WTC11 (cell line): ENCODE results near the gene ADARB2. TPM values are rescaled to one million over a fixed set of nuclear protein-coding genes. Genes with fewer than 3 reads are reported as not detected.

ENCODE experiments used
- ATAC-seq: fragments of 200-7000 bp; cut with Tn5 transposase; 2 replicates; pipeline ENCODE4 v1.10.0; 2021; ENCODE audit warnings: mild to moderate bottlenecking, moderate library complexity
- CTCF ChIA-PET: fragments of 300-600 bp; sonication (Branson Sonifier 250); formaldehyde crosslinking; loops from one replicate; lab custom pipeline; 2021; ENCODE audit warnings: antibody characterized with exemption; lab: Charles Lee
- POLR2A ChIA-PET: fragments of 350-600 bp; sonication (Branson Sonifier 250); formaldehyde crosslinking; loops from one replicate; lab custom pipeline; 2021; ENCODE audit warnings: antibody characterized with exemption; lab: Charles Lee
- DNase-seq: peaks from one replicate; pipeline ENCODE4 v3.0.0; 2021; ENCODE audit warnings: low spot score
- H3K27ac Mint-ChIP-seq: 2 replicates; pipeline ENCODE4 v1.8.0; 2021; ENCODE audit warnings: mixed read lengths
- H3K27me3 Mint-ChIP-seq: 2 replicates; pipeline ENCODE4 v1.8.0; 2021; ENCODE audit warnings: low read depth, mild to moderate bottlenecking, moderate library complexity, mixed read lengths
- H3K36me3 Mint-ChIP-seq: 2 replicates; pipeline ENCODE4 v1.8.0; 2021; ENCODE audit warnings: mixed read lengths
- H3K4me1 Mint-ChIP-seq: 2 replicates; pipeline ENCODE4 v1.8.0; 2022; ENCODE audit warnings: mixed read lengths
- H3K4me3 Mint-ChIP-seq: 2 replicates; pipeline ENCODE4 v1.8.0; 2021; ENCODE audit warnings: mild to moderate bottlenecking, moderate library complexity, mixed read lengths
- H3K9me3 Mint-ChIP-seq: 2 replicates; pipeline ENCODE4 v1.8.0; 2021; ENCODE audit warnings: mixed read lengths
- AFF4 ChIP-seq: sonication (generic); formaldehyde crosslinking; IDR thresholded peaks from 2 replicates; pipeline ENCODE4 v1.8.1; 2023; ENCODE audit warnings: mild to moderate bottlenecking, missing genetic modification reagents, borderline replicate concordance
- CTCF ChIP-seq: fragments of 200-600 bp; IDR thresholded peaks from 2 replicates; pipeline ENCODE4 v1.8.0; 2022; ENCODE audit warnings: antibody characterized with exemption
- E2F1 ChIP-seq: sonication (generic); formaldehyde crosslinking; IDR thresholded peaks from 2 replicates; pipeline ENCODE4 v1.8.0; 2022; ENCODE audit warnings: mild to moderate bottlenecking, missing genetic modification reagents
- FOXP1 ChIP-seq: sonication (generic); formaldehyde crosslinking; IDR thresholded peaks from 2 replicates; pipeline ENCODE4 v1.8.0; 2022; ENCODE audit warnings: missing genetic modification reagents, mild to moderate bottlenecking, moderate library complexity, borderline replicate concordance
- GRHL2 ChIP-seq: fragments of 250-450 bp; sonication (Bioruptor Pico); IDR thresholded peaks from 2 replicates; pipeline ENCODE4 v1.8.0; 2022; ENCODE audit warnings: mild to moderate bottlenecking, moderate library complexity; ENCODE audit not compliant: insufficient replicate concordance, severe bottlenecking
- NR1H2 ChIP-seq: sonication (generic); formaldehyde crosslinking; IDR thresholded peaks from 2 replicates; pipeline ENCODE4 v1.9.0; 2021; ENCODE audit warnings: mild to moderate bottlenecking, moderate library complexity, missing genetic modification reagents
- OVOL2 ChIP-seq: fragments of 250-450 bp; sonication (Bioruptor Pico); IDR thresholded peaks from 2 replicates; pipeline ENCODE4 v1.9.0; 2021; ENCODE audit warnings: mild to moderate bottlenecking, borderline replicate concordance
- USF1 ChIP-seq: sonication (generic); formaldehyde crosslinking; IDR thresholded peaks from 2 replicates; pipeline ENCODE4 v1.8.0; 2022; ENCODE audit warnings: mild to moderate bottlenecking, missing genetic modification reagents
- ZBTB21 ChIP-seq: sonication (generic); formaldehyde crosslinking; IDR thresholded peaks from 2 replicates; pipeline ENCODE4 v1.8.1; 2023; ENCODE audit warnings: mild to moderate bottlenecking, missing genetic modification reagents, borderline replicate concordance
- ZNF138 ChIP-seq: sonication (generic); formaldehyde crosslinking; conservative IDR thresholded peaks from 2 replicates; pipeline ENCODE4 v1.8.1; 2022; ENCODE audit warnings: mild to moderate bottlenecking, moderate library complexity, missing genetic modification reagents
- ZNF416 ChIP-seq: fragments of 250-450 bp; sonication (Bioruptor Pico); IDR thresholded peaks from 2 replicates; pipeline ENCODE4 v1.9.0; 2021; ENCODE audit warnings: mild to moderate bottlenecking, inconsistent platforms
- ZNF532 ChIP-seq: fragments of 250-450 bp; sonication (Bioruptor Pico); IDR thresholded peaks from 2 replicates; pipeline ENCODE4 v1.9.0; 2021; ENCODE audit warnings: mild to moderate bottlenecking, borderline replicate concordance
- ZNF671 ChIP-seq: fragments of 250-450 bp; sonication (Bioruptor Pico); IDR thresholded peaks from 2 replicates; pipeline ENCODE4 v1.8.0; 2021; ENCODE audit warnings: mild to moderate bottlenecking
- total RNA-seq: library from RNA; stranded (reverse); gene quantifications from 3 replicates; pipeline ENCODE4 v1.2.3, GENCODE V29; 2021

The ADARB2 gene
- total RNA-seq, 1 experiment from 2014 or later = 3.7 TPM

- POLR2A ChIA-PET = no interaction called here
- H3K9me3 Mint-ChIP-seq = no peaks in the 10 kb centered on the region
- peaks cover 41% of the 10 kb centered on the region for H3K4me1 Mint-ChIP-seq
- H3K27ac Mint-ChIP-seq = no peak overlapping the region
- no peaks in the 10 kb centered on the region for H3K27me3 Mint-ChIP-seq
- DNase-seq (no peak), ATAC-seq (no peak)
- no peak for TF ChIP-seq ZNF671
- no peak for TF ChIP-seq E2F1 (CRISPR knock-in tag)
- no peak for TF ChIP-seq GRHL2
- TF ChIP-seq ZBTB21 (CRISPR knock-in tag) = no peak
- no peak for TF ChIP-seq OVOL2 (CRISPR knock-in tag)
- TF ChIP-seq ZNF532 (CRISPR knock-in tag) = no peak
- TF ChIP-seq FOXP1 = no peak
- TF ChIP-seq USF1 (CRISPR knock-in tag) = no peak
- TF ChIP-seq NR1H2 = no peak
- no peak for TF ChIP-seq CTCF
- no peak for TF ChIP-seq AFF4 (CRISPR knock-in tag)
- TF ChIP-seq ZNF416 (CRISPR knock-in tag) = no peak
- TF ChIP-seq ZNF138 (CRISPR knock-in tag) = no peak
- H3K4me3 Mint-ChIP-seq = no peak overlapping the region
- CTCF ChIA-PET = no interaction called here
- H3K36me3 Mint-ChIP-seq = no peaks in the 10 kb centered on the region
Measured at GRCh38 chr10:1362589-1363445, 374.5 kb downstream of the ADARB2 start.
